Measurements from ENCODE around the gene SARS1.

Gene SARS1

GRCh38 chr1:109237512-109237911 lies 23.8 kb downstream of the SARS1 start:
- H3K27ac Mint-ChIP-seq, result no peak overlapping the region
- ATAC-seq (no peak), DNase-seq (ENCODE audit: low spot score in 2 of 2) (no peak)
- no peaks in the 10 kb centered on the region for H3K9me3 Mint-ChIP-seq
- peaks cover 88% of the 10 kb centered on the region for H3K36me3 Mint-ChIP-seq
- H3K4me1 Mint-ChIP-seq, result peaks cover 21% of the 10 kb centered on the region
- H3K4me3 Mint-ChIP-seq, result no peak overlapping the region

- peaks cover 24% of the 10 kb centered on the region for H3K4me1 Mint-ChIP-seq
- peak overlapping the region; percentile 69 for H3K27ac Mint-ChIP-seq
- no peak for ATAC-seq
- peaks cover 79% of the 10 kb centered on the region for H3K36me3 Mint-ChIP-seq
- H3K4me3 Mint-ChIP-seq, result no peak overlapping the region
- no peak for DNase-seq (ENCODE audit: low spot score in 2 of 2)
- H3K9me3 Mint-ChIP-seq, result no peaks in the 10 kb centered on the region
Observed at GRCh38 chr1:109238382-109238781, 24.7 kb downstream of the SARS1 start.

- Mint-ChIP-seq H3K4me1 (peaks cover 24% of the 10 kb centered on the region), H3K27ac (peak overlapping the region; percentile 69), H3K36me3 (peaks cover 73% of the 10 kb centered on the region), H3K4me3 (no peak overlapping the region), H3K9me3 (no peaks in the 10 kb centered on the region)
- DNase-seq (ENCODE audit: low spot score in 2 of 2) (no peak), ATAC-seq (no peak)
Observed at GRCh38 chr1:109239047-109239408, 25.3 kb downstream of the SARS1 start.

- Mint-ChIP-seq H3K36me3 (peaks cover 68% of the 10 kb centered on the region), H3K4me1 (peaks cover 24% of the 10 kb centered on the region), H3K9me3 (no peaks in the 10 kb centered on the region), H3K4me3 (no peak overlapping the region), H3K27ac (peak overlapping the region; percentile 69)
- peak; percentile 68 for ATAC-seq
- DNase-seq (ENCODE audit: low spot score in 2 of 2), result no peak
Observed at GRCh38 chr1:109239409-109240068, 25.8 kb downstream of the SARS1 start.

- H3K9me3 Mint-ChIP-seq, result no peaks in the 10 kb centered on the region
- peaks cover 24% of the 10 kb centered on the region for H3K4me1 Mint-ChIP-seq
- no peak overlapping the region for H3K4me3 Mint-ChIP-seq
- H3K36me3 Mint-ChIP-seq, result peaks cover 58% of the 10 kb centered on the region
- ATAC-seq (peak; percentile 47), DNase-seq (ENCODE audit: low spot score in 2 of 2) (no peak)
- H3K27ac Mint-ChIP-seq, result peak overlapping the region; percentile 14
Observed at GRCh38 chr1:109240158-109241152, 26.7 kb downstream of the SARS1 start.

- no peak for ATAC-seq
- no peak for DNase-seq (ENCODE audit: low spot score in 2 of 2)
- Mint-ChIP-seq H3K27ac (no peak overlapping the region), H3K36me3 (peaks cover 50% of the 10 kb centered on the region), H3K9me3 (no peaks in the 10 kb centered on the region), H3K4me1 (peaks cover 24% of the 10 kb centered on the region), H3K4me3 (no peak overlapping the region)
Observed at GRCh38 chr1:109241344-109241743, 27.6 kb downstream of the SARS1 start.

GRCh38 chr1:109241841-109242345 lies 28.2 kb downstream of the SARS1 start:
- Mint-ChIP-seq H3K36me3 (peaks cover 44% of the 10 kb centered on the region), H3K4me3 (no peak overlapping the region)

GRCh38 chr1:109242387-109242786 lies 28.7 kb downstream of the SARS1 start:
- Mint-ChIP-seq H3K9me3 (no peaks in the 10 kb centered on the region), H3K4me3 (no peak overlapping the region), H3K27ac (peak overlapping the region; percentile 46), H3K36me3 (peaks cover 39% of the 10 kb centered on the region), H3K4me1 (peaks cover 24% of the 10 kb centered on the region)
- DNase-seq (ENCODE audit: low spot score in 2 of 2), result no peak
- no peak for ATAC-seq

More at GRCh38 chr1:109241841-109242345, 28.2 kb downstream of the SARS1 start:
- Mint-ChIP-seq H3K4me1 (peaks cover 24% of the 10 kb centered on the region), H3K27ac (peak overlapping the region; percentile 46), H3K9me3 (no peaks in the 10 kb centered on the region)
- ATAC-seq (no peak), DNase-seq (ENCODE audit: low spot score in 2 of 2) (no peak)

- H3K27ac Mint-ChIP-seq, result no peak overlapping the region
- H3K4me1 Mint-ChIP-seq, result peaks cover 24% of the 10 kb centered on the region
- ATAC-seq (no peak), DNase-seq (ENCODE audit: low spot score in 2 of 2) (no peak)
- peaks cover 31% of the 10 kb centered on the region for H3K36me3 Mint-ChIP-seq
- no peak overlapping the region for H3K4me3 Mint-ChIP-seq
- no peaks in the 10 kb centered on the region for H3K9me3 Mint-ChIP-seq
Observed at GRCh38 chr1:109243221-109243620, 29.5 kb downstream of the SARS1 start.

GRCh38 chr1:109243860-109244552 lies 30.3 kb downstream of the SARS1 start:
- Mint-ChIP-seq H3K36me3 (peaks cover 23% of the 10 kb centered on the region), H3K27ac (no peak overlapping the region), H3K4me3 (no peak overlapping the region), H3K9me3 (no peaks in the 10 kb centered on the region), H3K4me1 (peaks cover 27% of the 10 kb centered on the region)
- no peak for DNase-seq (ENCODE audit: low spot score in 2 of 2)
- ATAC-seq, result no peak

GRCh38 chr1:109246141-109246551 lies 32.4 kb downstream of the SARS1 start:
- Mint-ChIP-seq H3K9me3 (no peaks in the 10 kb centered on the region), H3K4me3 (no peak overlapping the region), H3K4me1 (peaks cover 29% of the 10 kb centered on the region), H3K27ac (no peak overlapping the region), H3K36me3 (peaks cover 5% of the 10 kb centered on the region)
- DNase-seq (ENCODE audit: low spot score in 2 of 2), result no peak
- ATAC-seq, result no peak

- no peak overlapping the region for H3K27ac Mint-ChIP-seq
- ATAC-seq (no peak), DNase-seq (ENCODE audit: low spot score in 2 of 2) (no peak)
- peaks cover 28% of the 10 kb centered on the region for H3K4me1 Mint-ChIP-seq
- no peaks in the 10 kb centered on the region for H3K36me3 Mint-ChIP-seq
- no peaks in the 10 kb centered on the region for H3K9me3 Mint-ChIP-seq
- no peak overlapping the region for H3K4me3 Mint-ChIP-seq
Observed at GRCh38 chr1:109247401-109248365, 34.0 kb downstream of the SARS1 start.

GRCh38 chr1:109248444-109248796 lies 34.7 kb downstream of the SARS1 start:
- Mint-ChIP-seq H3K9me3 (no peaks in the 10 kb centered on the region), H3K4me3 (no peak overlapping the region), H3K36me3 (no peaks in the 10 kb centered on the region), H3K4me1 (peaks cover 33% of the 10 kb centered on the region), H3K27ac (no peak overlapping the region)
- DNase-seq (ENCODE audit: low spot score in 2 of 2) (no peak), ATAC-seq (no peak)
